T-helper 2 cell treated with Interferon-gamma antibody and Interleukin-4, amounts not matched to agents 100 ng/mL and 5 ng/mL, for 36 hours (primary cell): ENCODE measurements around the gene ADAMTS18. TPM values are rescaled to one million over a fixed set of nuclear protein-coding genes. Genes with fewer than 3 reads are reported as not detected.
"Not testable (repeated sequence)": the region's sequence is repeated elsewhere in the genome, so short reads cannot be mapped to it uniquely, and the experiment has no call there.

Experiments
- intact Hi-C: fragments of 100-400 bp; cut with micrococcal nuclease; formaldehyde crosslinking; loops from one replicate; pipeline ENCODE4 v1.15.1; 2023
- total RNA-seq: library from RNA; stranded (reverse); gene quantifications from 2 replicates; pipeline ENCODE4 v1.2.3, GENCODE V29; 2022

ADAMTS18 gene
- total RNA-seq, 1 donor from 2014 or later: not detected

DNA sequence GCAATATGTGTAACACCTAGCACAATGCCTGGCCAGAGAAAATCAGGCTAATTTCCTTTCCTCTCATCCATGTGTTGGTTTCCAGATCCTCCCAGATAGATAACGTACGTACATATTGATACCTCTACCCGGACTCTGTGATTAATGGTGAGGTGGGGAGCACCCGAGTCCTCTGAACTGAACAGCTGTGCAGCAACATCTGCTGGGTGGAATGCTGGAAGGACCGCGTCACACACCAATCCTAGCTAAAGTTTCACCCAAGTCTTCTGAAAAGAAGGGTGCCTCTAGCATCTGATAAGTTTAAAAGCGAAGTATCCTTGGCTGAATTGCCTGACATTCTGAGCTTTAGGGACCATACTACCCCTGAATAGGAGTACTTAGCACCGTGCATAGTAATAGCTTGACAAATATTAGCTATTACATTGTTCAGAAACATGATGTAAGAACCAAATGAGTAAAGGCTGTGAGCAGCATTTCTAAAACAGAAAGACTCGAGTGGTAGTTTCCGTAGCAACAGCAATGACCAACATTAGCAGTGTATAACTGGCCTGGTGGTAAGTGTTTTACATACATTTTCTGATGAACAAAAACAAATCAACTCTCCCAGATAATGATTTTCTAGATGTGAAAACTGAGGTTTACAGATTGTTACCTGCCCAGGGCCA is 144.3 kb downstream of the ADAMTS18 start:
- intact Hi-C loops: no loop called here

DNA sequence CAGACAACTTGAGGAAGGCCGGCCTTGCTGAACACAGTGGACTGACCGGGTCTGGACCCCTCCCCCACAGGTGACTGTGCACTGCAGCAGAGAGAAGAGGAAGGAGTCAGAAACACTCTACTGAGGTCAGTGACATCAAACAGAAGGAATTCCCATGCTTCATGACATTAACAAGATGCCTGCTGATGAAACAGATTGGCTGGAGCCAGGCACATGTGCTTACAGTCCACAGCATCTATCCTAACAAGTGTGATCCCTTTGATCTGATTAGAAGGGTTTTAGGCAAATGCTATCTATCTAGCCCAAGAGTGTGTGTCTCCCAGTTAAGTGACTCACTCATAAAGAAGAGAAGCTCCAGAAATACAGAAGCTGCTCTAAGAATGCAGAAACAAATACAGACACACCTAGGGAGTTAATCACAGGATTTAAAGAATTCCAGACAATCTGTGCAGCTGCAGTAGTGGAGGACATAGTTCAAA is 145.5 kb downstream of the ADAMTS18 start:
- intact Hi-C loops: no loop called here

DNA sequence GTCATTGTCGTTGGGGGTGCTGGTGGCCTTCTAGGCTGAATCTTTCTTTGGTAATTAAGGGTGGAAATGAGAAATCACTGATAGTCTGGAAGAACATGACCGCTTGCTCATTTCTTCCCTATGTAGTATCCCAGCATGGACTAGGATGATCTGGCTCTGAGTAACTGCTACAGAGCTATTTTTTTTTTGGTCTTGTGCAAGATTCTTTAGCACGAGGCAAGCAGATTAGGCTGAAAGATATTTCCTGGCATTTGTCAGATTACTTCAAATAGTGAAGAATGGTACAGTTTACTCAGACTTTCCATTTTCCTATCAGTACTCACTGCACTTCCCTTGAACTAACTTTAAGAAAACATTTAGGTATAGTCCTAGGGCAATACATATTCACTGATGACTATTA is 146.6 kb downstream of the ADAMTS18 start:
- intact Hi-C loops: no loop called here

DNA sequence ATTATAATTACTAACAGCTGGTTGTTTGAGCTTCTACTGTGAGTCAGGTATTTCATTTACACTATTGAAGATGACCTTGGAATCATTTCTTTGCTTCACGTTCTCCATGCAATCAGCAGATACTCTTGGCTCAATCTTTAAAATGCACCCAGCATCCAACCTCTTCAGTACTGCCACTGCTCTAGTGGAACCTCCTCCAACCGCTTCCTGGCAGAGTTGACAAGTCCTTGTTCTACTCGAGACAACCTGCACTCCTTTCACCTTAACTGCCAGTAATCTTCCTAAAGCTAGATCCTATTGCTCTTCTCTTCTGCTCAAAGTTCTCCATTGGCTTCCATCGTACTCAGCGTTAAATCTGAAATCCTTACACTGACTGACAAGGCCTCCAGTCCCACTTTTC is 149.2 kb downstream of the ADAMTS18 start:
- intact Hi-C loops: no loop called here

- intact Hi-C loops: no loop called here
These were observed 152.5 kb downstream of the ADAMTS18 start for GRCh38 chr16:77282345-77282744.

- intact Hi-C loops: not testable (repeated sequence)
These were observed 155.5 kb downstream of the ADAMTS18 start for GRCh38 chr16:77279316-77279715.

DNA sequence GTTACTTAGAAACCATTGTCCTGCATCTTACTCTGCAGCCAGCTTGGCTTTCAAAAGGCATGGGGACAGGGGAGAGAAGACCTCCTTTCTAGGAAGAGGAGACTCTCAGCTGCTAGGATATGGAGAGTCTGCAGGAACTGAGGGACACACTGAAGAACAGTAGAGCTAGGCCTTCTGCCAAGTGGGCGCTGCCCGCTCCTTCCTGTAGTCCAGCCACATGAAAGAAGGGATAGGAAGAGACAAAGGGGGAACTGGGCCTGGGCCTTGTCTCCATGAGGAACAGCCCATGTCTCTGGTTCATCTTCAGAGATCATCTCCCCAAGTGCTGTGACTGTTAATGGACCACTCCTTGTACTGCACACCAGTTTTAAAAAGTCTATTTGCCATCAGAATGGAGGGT is 157.3 kb downstream of the ADAMTS18 start:
- intact Hi-C loops: no loop called here

DNA sequence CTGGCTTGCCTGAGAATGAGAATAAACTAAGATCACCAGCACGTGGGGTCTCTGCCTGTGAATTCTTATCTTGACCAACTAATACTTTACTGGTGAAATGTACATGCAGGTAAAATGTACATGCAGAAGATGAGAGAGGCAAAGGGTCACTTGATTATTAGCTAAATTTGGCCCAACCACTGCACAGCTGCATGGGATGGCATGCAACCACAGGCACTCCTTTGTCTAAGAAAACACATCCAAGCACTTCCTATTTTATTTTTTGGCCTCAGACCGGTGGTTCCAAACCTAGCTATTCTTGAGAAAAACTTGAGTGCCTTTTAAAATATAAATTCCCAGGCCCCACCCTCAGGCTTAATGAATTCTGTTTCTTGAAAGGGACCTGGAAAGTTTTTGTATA is 157.7 kb downstream of the ADAMTS18 start:
- intact Hi-C loops: no loop called here

- intact Hi-C loops: no loop called here
These were observed 158.2 kb downstream of the ADAMTS18 start for GRCh38 chr16:77276661-77277060.

DNA sequence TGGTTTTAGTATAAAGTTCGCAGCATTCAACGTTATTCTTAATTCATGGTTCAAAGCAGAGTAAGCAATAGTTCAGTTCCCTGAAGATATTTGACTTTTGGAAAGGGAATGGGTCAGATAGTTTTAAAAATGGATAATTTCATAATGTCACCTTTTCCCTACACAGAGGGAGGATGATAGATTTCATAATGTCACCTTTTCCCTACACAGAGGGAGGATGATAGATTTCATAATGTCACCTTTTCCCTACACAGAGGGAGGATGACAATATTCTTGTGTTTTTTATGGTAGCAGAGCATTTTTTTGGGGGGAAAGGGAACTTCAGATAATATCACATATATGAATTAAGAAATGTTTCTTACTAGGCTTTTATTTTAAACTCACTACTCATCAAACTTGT is 159.5 kb downstream of the ADAMTS18 start:
- intact Hi-C loops: not testable (repeated sequence)

DNA sequence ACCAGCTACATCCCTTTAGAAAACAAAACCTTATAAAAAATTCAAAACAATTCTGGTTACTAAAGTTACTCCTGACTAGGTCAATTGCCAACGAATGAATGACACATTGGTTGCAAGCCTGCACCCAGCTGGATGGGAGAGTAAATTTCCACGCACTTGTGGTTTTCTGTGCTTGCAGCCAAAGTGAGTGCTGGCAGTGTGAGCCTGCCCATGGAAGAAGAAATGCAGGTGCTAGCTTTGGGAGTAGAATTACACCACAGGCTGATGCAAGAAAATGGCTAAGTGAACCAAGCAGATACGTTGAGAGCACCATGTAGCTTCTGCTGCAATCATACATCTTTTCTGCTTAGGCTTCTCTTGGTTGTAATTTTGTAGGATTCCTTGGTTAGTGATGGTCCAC is 161.0 kb downstream of the ADAMTS18 start:
- intact Hi-C loops: no loop called here

- intact Hi-C loops: no loop called here
These were observed 163.1 kb downstream of the ADAMTS18 start for GRCh38 chr16:77271532-77272426.

DNA sequence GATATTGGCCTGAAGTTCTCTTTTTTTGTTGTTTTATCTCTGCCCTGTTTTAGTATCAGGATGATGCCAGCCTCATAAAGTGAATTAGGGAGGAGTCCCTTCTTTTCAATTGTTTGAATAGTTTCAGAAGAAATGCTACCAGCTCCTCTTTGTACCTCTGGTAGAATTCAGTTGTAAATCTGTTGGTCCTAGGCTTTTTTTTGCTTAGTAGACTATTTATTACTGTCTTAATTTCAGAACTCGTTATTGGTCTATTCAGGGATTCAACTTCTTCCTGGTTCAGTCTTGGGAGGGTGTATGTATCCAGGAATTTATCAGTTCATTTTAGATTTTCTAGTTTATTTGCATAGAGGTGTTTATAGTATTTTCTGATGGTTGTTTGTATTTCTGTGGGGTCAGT is 168.6 kb downstream of the ADAMTS18 start:
- intact Hi-C loops: not testable (repeated sequence)

GRCh38 chr16:77262971-77263370 is 171.9 kb downstream of the ADAMTS18 start:
- intact Hi-C loops: no loop called here

DNA sequence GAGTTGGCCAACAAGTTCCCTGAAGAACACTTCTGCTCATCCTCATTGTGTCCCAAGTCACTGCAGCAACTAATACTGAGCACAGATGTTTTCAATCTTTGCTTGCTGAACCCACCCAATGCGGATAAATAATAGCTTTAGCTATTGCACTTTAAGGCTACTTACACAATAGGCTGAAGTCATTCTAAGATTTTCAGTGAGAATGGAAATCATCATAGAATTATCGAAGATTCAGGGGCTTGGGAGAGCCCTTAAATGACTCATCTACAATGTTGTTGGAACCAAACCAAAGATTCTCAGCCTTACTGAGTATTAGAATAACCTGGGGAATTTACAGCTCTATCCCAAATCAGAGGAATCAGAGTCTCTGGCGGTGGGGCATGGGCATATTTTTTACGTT is 184.4 kb downstream of the ADAMTS18 start:
- intact Hi-C loops: no loop called here

GRCh38 chr16:77246150-77246549 is 188.7 kb downstream of the ADAMTS18 start:
- intact Hi-C loops: no loop called here

GRCh38 chr16:77242471-77242870 is 192.4 kb downstream of the ADAMTS18 start:
- intact Hi-C loops: not testable (repeated sequence)

DNA sequence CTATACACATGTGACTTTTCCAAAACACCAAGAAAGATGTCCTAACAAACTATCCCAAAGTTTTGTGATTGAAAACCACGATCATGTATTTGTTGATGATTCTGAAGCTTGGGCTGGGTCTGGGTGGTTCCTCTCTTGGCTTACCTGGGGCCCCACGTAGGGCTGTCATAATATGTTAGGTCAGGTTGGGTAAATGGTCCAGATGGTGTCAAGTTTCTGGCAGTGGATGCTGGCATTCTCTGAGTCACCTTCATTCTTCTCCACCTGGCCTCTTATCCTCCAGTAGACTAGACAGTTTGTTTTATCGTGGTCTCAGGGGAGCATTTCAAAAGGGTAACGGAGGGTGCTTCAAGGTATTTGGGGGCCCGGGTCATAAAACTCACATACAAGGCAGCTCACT is 196.2 kb downstream of the ADAMTS18 start:
- intact Hi-C loops: no loop called here

DNA sequence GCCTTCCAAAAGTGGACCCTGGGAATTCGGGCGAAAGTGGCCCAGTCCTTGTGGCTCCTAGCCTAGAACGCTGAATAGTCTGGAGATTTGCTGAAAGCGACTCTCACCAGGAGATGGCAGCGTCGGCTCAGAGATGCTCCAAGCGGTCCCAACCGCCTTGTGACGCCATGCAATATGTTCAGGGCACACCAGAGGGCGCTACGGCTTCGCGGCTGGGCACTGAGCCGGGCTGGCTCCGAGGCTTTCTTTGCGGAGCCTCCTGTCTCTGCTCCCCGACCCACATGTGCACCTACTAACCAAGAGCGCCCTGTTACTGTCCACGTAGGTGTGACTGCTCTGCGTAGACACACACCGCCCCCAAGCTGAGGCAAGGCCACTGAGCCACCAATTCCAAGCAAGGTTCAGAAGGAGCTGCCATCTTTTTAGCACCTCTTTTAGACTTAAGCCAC is 198.7 kb downstream of the ADAMTS18 start:
- intact Hi-C loops: loop anchor here (1.0 kb wide), 4 partner anchors 45 to 735 kb away; partner anchors contain the start of gene MON1B

- intact Hi-C loops: no loop called here
These were observed 200.2 kb downstream of the ADAMTS18 start for GRCh38 chr16:77234611-77235010.

- intact Hi-C loops: no loop called here
These were observed 200.9 kb downstream of the ADAMTS18 start for GRCh38 chr16:77233799-77234519.
